Neuronal stem cell (in vitro differentiated cells): ENCODE results near the gene TREML4.
A peak's percentile ranks its signal among the peaks of the same experiment; 100 is the strongest.

ENCODE experiments used
- DNase-seq: peaks from one replicate; pipeline ENCODE4 v3.0.0-alpha.2; 2013; ENCODE audit warnings: low spot score
- H2AFZ ChIP-seq: one replicate; pipeline ENCODE4 v1.6.1; 2013; ENCODE audit warnings: mild to moderate bottlenecking, low read length, inconsistent platforms
- H2AK5ac ChIP-seq: 2 replicates; pipeline ENCODE4 v1.6.1; 2013; ENCODE audit warnings: low read depth, mild to moderate bottlenecking, inconsistent platforms, low read length, moderate library complexity, mixed read lengths
- H2BK120ac ChIP-seq: 2 replicates; pipeline ENCODE4 v1.6.1; 2013; ENCODE audit warnings: low read depth, mild to moderate bottlenecking, inconsistent platforms, low read length, moderate library complexity, mixed read lengths
- H2BK12ac ChIP-seq: one replicate; pipeline ENCODE4 v1.6.1; 2013; ENCODE audit warnings: low read length, inconsistent platforms
- H2BK15ac ChIP-seq: 2 replicates; pipeline ENCODE4 v1.6.1; 2013; ENCODE audit warnings: mild to moderate bottlenecking, low read length, inconsistent platforms, mixed read lengths
- H2BK5ac ChIP-seq: one replicate; pipeline ENCODE4 v1.6.1; 2013; ENCODE audit warnings: inconsistent platforms, mild to moderate bottlenecking, low read length, moderate library complexity
- H3K14ac ChIP-seq: one replicate; pipeline ENCODE4 v1.6.1; 2013; ENCODE audit warnings: low read length, inconsistent platforms
- H3K18ac ChIP-seq: 2 replicates; pipeline ENCODE4 v1.6.1; 2013; ENCODE audit warnings: low read length, inconsistent platforms
- H3K23ac ChIP-seq: 2 replicates; pipeline ENCODE4 v1.6.1; 2013; ENCODE audit warnings: low read depth, mild to moderate bottlenecking, mixed read lengths, low read length, inconsistent platforms; ENCODE audit not compliant: poor library complexity
- H3K27ac ChIP-seq: replicated peaks from 3 replicates; pipeline ENCODE4 v1.5.1; 2013; ENCODE audit warnings: low read length, inconsistent platforms
- H3K27me3 ChIP-seq, 3 experiments: 2 replicates each; pipeline ENCODE4 v1.6.1; 2013; ENCODE audit warnings: low read length in 3 of 3, mild to moderate bottlenecking in 2 of 3, inconsistent platforms in 1 of 3, low read depth in 1 of 3, mixed read lengths in 1 of 3, moderate library complexity in 1 of 3; ENCODE audit not compliant: control insufficient read depth in 3 of 3, insufficient read depth in 3 of 3
- H3K36me3 ChIP-seq, 2 donors: replicated peaks in 1 of 2; 2 replicates each; pipeline ENCODE4 v1.6.1; 2013; ENCODE audit warnings: low read length in 2 of 2; ENCODE audit not compliant: control insufficient read depth in 2 of 2, insufficient read depth in 2 of 2
- H3K4ac ChIP-seq: 2 replicates; pipeline ENCODE4 v1.6.1; 2013; ENCODE audit warnings: inconsistent platforms, mild to moderate bottlenecking, low read length, moderate library complexity
- H3K4me1 ChIP-seq, 2 donors: 1 replicate in 1 of 2; 2 replicates in 1 of 2; pipeline ENCODE4 v1.6.1; 2013; ENCODE audit warnings: low read length in 2 of 2, low read depth in 1 of 2; ENCODE audit not compliant: control insufficient read depth in 2 of 2, insufficient read depth in 1 of 2
- H3K4me2 ChIP-seq: one replicate; pipeline ENCODE4 v1.6.1; 2013; ENCODE audit warnings: mild to moderate bottlenecking, low read length, inconsistent platforms; ENCODE audit not compliant: insufficient read depth, poor library complexity, severe bottlenecking
- H3K4me3 ChIP-seq, 2 donors: 2 replicates each; pipeline ENCODE4 v1.5.1; 2013; ENCODE audit warnings: low read length in 2 of 2, mild to moderate bottlenecking in 2 of 2, inconsistent platforms in 1 of 2, moderate library complexity in 1 of 2
- H3K79me1 ChIP-seq: one replicate; pipeline ENCODE4 v1.6.1; 2013; ENCODE audit warnings: low read depth, mild to moderate bottlenecking, inconsistent platforms, low read length, moderate library complexity
- H3K9ac ChIP-seq: one replicate; pipeline ENCODE4 v1.6.1; 2013; ENCODE audit warnings: mild to moderate bottlenecking, low read depth, low read length, inconsistent platforms; ENCODE audit not compliant: poor library complexity
- H3K9me3 ChIP-seq, 2 donors: replicated peaks in 1 of 2; 2 replicates each; pipeline versions ENCODE3 to v1.6.1; 2013; ENCODE audit warnings: low read length in 2 of 2, mild to moderate bottlenecking in 2 of 2, inconsistent platforms in 1 of 2, low read depth in 1 of 2, mixed read lengths in 1 of 2, moderate library complexity in 1 of 2; ENCODE audit not compliant: control insufficient read depth in 2 of 2, insufficient read depth in 1 of 2
- H4K8ac ChIP-seq: one replicate; pipeline ENCODE4 v1.6.1; 2013; ENCODE audit warnings: low read depth, mild to moderate bottlenecking, inconsistent platforms, low read length, moderate library complexity
- H4K91ac ChIP-seq: one replicate; pipeline ENCODE4 v1.6.1; 2013; ENCODE audit warnings: low read length, low read depth, mild to moderate bottlenecking, inconsistent platforms; ENCODE audit not compliant: poor library complexity
- WGBS, 2 donors: extraction: QIAGEN DNeasy Blood & Tissue Kit; methylation state at CpG; one replicate each; pipeline ENCODE4 v1.1.7; 2013; ENCODE audit warnings: missing lambda C conversion rate in 2 of 2, mixed read lengths in 1 of 2; ENCODE audit not compliant: insufficient read length in 2 of 2, insufficient replicate concordance in 1 of 2; ENCODE audit errors: extremely low coverage in 2 of 2; 5-methylcytosine and 5-hydroxymethylcytosine counted together

Gene TREML4

DNA sequence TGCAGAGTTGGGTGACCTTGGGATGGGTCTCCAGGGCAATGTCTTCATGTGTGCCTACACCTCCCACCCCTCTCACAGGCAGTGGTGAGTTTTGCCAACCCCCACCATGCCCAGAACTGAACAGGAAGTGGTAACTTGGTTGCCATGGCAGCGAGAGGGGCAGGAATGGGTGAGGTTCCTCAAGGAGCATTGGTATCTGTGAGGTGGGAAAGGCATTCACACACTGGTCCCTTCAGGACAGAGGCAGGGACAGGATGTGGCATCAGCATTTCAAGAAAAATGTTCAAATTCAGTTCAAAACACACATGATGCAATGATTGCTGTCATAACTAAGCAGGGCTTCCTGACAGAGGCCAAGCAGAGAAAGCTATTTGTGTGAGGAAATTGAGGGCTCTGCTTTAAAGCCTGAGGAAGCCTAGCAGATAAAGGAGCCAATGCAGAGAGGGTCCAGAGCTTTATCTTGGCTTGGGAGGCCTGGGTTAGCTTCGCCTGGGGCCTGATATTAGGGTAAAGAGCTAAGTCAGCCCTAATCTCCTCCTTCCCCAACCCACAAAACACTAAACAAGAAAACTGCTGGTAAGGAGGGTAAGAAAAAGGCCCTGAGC is 27.8 kb upstream of the TREML4 start:
- Histone ChIP-seq H4K8ac (peak overlapping the region; percentile 25), H3K4me3 (no peak overlapping the region), H3K27me3 (no peaks in the 10 kb centered on the region), H3K9me3 (no peaks in the 10 kb centered on the region), H2BK5ac (no peak overlapping the region), H3K23ac (no peak overlapping the region), H3K14ac (peak overlapping the region; percentile 72), H4K91ac (no peak overlapping the region), H3K9ac (no peak overlapping the region), H2BK15ac (no peak overlapping the region), H2AK5ac (no peak overlapping the region), H2BK12ac (no peak overlapping the region), H3K4me1 (peaks cover 0 to 8% of the 10 kb centered on the region in 2 donors), H3K27ac (no peak overlapping the region), H3K36me3 (no peaks in the 10 kb centered on the region), H3K79me1 (no peaks in the 10 kb centered on the region), H3K4ac (no peak overlapping the region), H2AFZ (peak overlapping the region; percentile 64), H3K18ac (no peak overlapping the region), H2BK120ac (no peak overlapping the region), H3K4me2 (no peak overlapping the region)
- no peak for DNase-seq
- no CpG with 5 or more reads among the region's 2 CpGs for WGBS, 2 donors

DNA sequence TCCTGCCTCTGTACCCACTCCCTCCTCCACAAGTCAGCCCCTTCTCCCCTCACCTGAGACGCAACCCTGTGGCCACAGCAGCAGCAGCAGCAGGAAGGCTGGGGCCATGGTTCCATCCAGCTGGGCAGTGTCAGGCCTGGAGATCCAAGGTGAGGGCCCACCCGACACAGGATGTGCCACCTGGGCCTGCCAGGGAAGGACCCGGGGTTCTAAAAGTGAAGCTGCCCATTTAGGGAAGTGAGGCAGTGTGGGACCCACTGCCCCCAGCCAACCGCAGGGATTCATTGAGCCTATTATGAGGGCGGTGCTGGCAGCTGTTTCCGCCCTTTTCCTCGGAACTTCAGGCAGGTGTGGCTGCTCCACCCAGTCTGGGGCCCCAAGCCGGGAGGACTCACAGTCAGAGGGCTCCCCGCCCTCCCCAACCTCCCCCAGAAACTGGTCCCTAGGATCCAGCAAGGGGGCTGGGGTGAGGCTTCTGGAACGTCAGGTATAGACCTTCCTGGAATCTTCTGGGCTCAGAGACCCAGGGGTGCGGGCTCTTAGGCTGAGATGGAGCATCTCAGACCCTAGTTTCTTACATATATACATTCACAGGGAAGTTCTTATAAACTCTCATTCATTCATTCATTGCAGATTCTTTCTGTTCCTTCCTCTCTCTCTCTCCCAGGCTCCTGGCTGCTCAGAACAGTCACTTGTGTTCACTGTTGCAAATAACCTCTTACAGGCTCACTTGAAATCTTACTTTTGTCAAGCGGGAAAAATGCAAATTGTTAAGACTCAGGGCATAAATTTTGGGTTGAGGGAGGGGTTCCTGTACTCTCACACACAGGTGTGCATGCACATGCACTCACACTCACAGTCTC is 27.0 kb upstream of the TREML4 start, which contains the start of gene TREML2:
TSS of gene TREML2 (minus strand) at position 249 of the 863 bp plus-strand sequence. CDS start at position 108, 141 bp downstream.
- H3K27ac ChIP-seq: no peak within 1 kb of the TSS
- no CpG with 5 or more reads among the region's 12 CpGs for WGBS, 2 donors
- DNase-seq: no peak

DNA sequence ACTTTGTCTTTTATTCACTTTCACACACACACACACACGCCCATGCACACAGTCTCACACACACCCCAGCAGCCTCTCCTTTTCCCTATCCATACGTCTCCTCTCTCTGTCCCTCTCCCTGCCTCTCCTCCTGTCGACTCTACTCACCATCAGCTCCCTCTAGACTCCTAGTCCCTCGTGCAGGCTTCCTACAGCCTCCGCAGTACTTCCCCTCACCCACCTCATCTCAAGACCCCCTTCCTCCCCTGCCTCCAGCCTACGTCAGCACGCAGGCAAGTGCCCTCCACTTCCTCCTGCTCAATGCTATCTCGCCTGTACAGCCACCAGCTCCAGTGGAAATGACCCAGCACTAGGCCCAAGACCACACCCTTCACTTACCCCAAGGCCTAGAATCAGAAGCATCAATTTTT is 26.4 kb upstream of the TREML4 start:
- H2AK5ac ChIP-seq: no peak overlapping the region
- no peak overlapping the region for H2BK120ac ChIP-seq
- no peak overlapping the region for H4K8ac ChIP-seq
- H2BK5ac ChIP-seq: no peak overlapping the region
- H2BK12ac ChIP-seq: no peak overlapping the region
- no peak overlapping the region for H3K27ac ChIP-seq
- WGBS, 2 donors: no CpG with 5 or more reads among the region's 8 CpGs
- H4K91ac ChIP-seq: peak overlapping the region; percentile 79
- DNase-seq: no peak
- no peak overlapping the region for H2BK15ac ChIP-seq
- H3K4me2 ChIP-seq: no peak overlapping the region
- H3K4ac ChIP-seq: no peak overlapping the region
- H3K18ac ChIP-seq: peak overlapping the region; percentile 11
- no peaks in the 10 kb centered on the region for H3K9me3 ChIP-seq
- H3K79me1 ChIP-seq: no peaks in the 10 kb centered on the region
- no peak overlapping the region for H3K14ac ChIP-seq
- no peak overlapping the region for H2AFZ ChIP-seq
- H3K9ac ChIP-seq: no peak overlapping the region
- peaks cover 0 to 8% of the 10 kb centered on the region in 2 donors for H3K4me1 ChIP-seq
- no peak overlapping the region for H3K4me3 ChIP-seq
- H3K27me3 ChIP-seq: no peaks in the 10 kb centered on the region
- peak overlapping the region; percentile 58 for H3K23ac ChIP-seq
- no peaks in the 10 kb centered on the region for H3K36me3 ChIP-seq

More for the DNA sequence above, 27.0 kb upstream of the TREML4 start, which contains the start of gene TREML2:
- Histone ChIP-seq H3K27me3 (no peaks in the 10 kb centered on the region), H3K4me3 (no peak within 1 kb of the TSS), H2BK15ac (no peak within 1 kb of the TSS), H2BK120ac (no peak within 1 kb of the TSS), H3K4me1 (peaks cover 0 to 8% of the 10 kb centered on the region in 2 donors), H3K18ac (peak within 1 kb of the TSS; percentile 11), H4K91ac (peak within 1 kb of the TSS; percentile 79), H3K23ac (peak within 1 kb of the TSS; percentile 58), H3K4me2 (no peak within 1 kb of the TSS), H3K14ac (peak within 1 kb of the TSS; percentile 72), H2AFZ (peak within 1 kb of the TSS; percentile 64), H3K4ac (no peak within 1 kb of the TSS), H2AK5ac (no peak within 1 kb of the TSS), H3K9me3 (no peaks in the 10 kb centered on the region), H4K8ac (peak within 1 kb of the TSS; percentile 25), H2BK12ac (no peak within 1 kb of the TSS), H3K9ac (no peak within 1 kb of the TSS), H3K79me1 (no peaks in the 10 kb centered on the region), H3K36me3 (no peaks in the 10 kb centered on the region), H2BK5ac (no peak within 1 kb of the TSS)

DNA sequence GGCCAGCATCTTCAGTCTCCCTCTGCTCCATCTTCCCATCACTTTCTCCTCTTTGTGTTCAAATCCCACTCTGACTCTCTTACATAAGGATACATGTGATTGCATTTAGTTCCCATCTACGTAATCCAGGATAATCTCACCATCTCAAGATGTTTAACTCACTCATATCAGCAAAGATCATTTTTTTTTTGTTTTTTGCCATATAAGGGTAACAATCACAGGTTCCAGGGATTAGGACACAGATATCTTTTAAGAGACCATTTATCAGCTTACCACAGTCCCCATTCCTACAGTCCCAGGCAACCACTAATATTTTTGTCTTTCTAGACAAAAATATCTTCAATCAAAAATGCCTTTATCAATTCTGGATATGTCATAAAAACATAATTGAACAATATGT is 24.0 kb upstream of the TREML4 start:
- no peaks in the 10 kb centered on the region for H3K36me3 ChIP-seq
- no peak overlapping the region for H2BK5ac ChIP-seq
- no peak overlapping the region for H3K14ac ChIP-seq
- H3K79me1 ChIP-seq: no peaks in the 10 kb centered on the region
- no peaks in the 10 kb centered on the region for H3K9me3 ChIP-seq
- no peak for DNase-seq
- no peak overlapping the region for H2BK120ac ChIP-seq
- no peak overlapping the region for H3K9ac ChIP-seq
- no peak overlapping the region for H4K8ac ChIP-seq
- no peak overlapping the region for H2AK5ac ChIP-seq
- no peak overlapping the region for H2BK12ac ChIP-seq
- H2BK15ac ChIP-seq: no peak overlapping the region
- no peak overlapping the region for H4K91ac ChIP-seq
- no peak overlapping the region for H3K4me2 ChIP-seq
- H3K27me3 ChIP-seq: no peaks in the 10 kb centered on the region
- no peak overlapping the region for H3K27ac ChIP-seq
- no CpG with 5 or more reads among the region's 1 CpG for WGBS, 2 donors
- H2AFZ ChIP-seq: no peak overlapping the region
- no peak overlapping the region for H3K4me3 ChIP-seq
- peaks cover 0 to 8% of the 10 kb centered on the region in 2 donors for H3K4me1 ChIP-seq
- H3K18ac ChIP-seq: no peak overlapping the region
- H3K4ac ChIP-seq: no peak overlapping the region
- no peak overlapping the region for H3K23ac ChIP-seq
